Progenitor cell of endocrine pancreas (in vitro differentiated cells): ENCODE data around the gene ROR2. TPM values are rescaled to one million over a fixed set of nuclear protein-coding genes. Genes with fewer than 3 reads are reported as not detected.

Experiments used
- DNase-seq: peaks from one replicate; pipeline ENCODE4 v3.0.0; 2021; ENCODE audit warnings: low spot score; ENCODE audit not compliant: unreplicated experiment
- H3K27ac Mint-ChIP-seq: 2 replicates; pipeline ENCODE4 v1.8.0; 2021; ENCODE audit warnings: mild to moderate bottlenecking, moderate library complexity, mixed read lengths
- H3K27me3 Mint-ChIP-seq: 2 replicates; pipeline ENCODE4 v1.8.0; 2021; ENCODE audit warnings: mixed read lengths
- H3K36me3 Mint-ChIP-seq: 2 replicates; pipeline ENCODE4 v1.8.0; 2022; ENCODE audit warnings: mixed read lengths; ENCODE audit not compliant: insufficient read depth
- H3K4me1 Mint-ChIP-seq: 2 replicates; pipeline ENCODE4 v1.8.0; 2021; ENCODE audit warnings: low read depth, mixed read lengths
- H3K4me3 Mint-ChIP-seq: 2 replicates; pipeline ENCODE4 v1.8.0; 2021; ENCODE audit warnings: low read depth, mild to moderate bottlenecking, moderate library complexity, mixed read lengths
- H3K9me3 Mint-ChIP-seq: 2 replicates; pipeline ENCODE4 v1.8.0; 2021; ENCODE audit warnings: low read depth, mixed read lengths
- total RNA-seq: library from RNA; stranded (reverse); gene quantifications from 2 replicates; pipeline ENCODE4 v1.2.1, GENCODE V29; 2021
- TF ChIP-seq, protein P1 (sequence below): fragments of 200-600 bp; sonication (generic); IDR thresholded peaks from one replicate; pipeline ENCODE4 v1.5.0; 2021; ENCODE audit warnings: antibody characterized with exemption, mild to moderate bottlenecking; ENCODE audit not compliant: unreplicated experiment

The ROR2 gene
- total RNA-seq, 1 donor from 2014 or later, result 23.6 TPM

DNA sequence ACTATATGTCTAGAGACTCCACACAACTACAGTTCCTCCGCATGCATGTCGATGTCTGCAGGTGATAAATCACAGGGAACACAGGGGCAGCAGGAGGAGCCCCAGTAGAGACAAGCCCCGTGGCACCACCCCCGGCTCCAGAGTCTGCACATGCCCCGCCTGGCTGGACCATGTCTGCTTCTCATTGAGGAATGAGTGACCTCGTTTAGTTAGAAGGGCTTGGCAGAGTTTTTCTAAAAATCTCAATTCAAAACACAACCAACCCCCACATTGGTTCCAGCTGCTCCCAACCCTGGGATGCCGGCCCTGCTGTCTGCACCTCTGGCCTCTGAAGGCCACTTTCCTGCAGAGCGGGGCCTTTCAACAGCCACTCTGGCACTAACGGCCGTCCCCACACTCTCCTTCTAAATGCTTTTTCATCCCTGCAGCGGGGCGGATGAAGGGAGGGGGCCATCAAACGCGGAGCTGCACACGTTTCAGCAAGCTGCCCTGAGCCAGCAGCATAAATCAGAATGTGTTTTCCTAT is 106.3 kb downstream of the ROR2 start:
- H3K9me3 Mint-ChIP-seq, result no peaks in the 10 kb centered on the region
- DNase-seq, result no peak
- TF ChIP-seq, protein P1, sequence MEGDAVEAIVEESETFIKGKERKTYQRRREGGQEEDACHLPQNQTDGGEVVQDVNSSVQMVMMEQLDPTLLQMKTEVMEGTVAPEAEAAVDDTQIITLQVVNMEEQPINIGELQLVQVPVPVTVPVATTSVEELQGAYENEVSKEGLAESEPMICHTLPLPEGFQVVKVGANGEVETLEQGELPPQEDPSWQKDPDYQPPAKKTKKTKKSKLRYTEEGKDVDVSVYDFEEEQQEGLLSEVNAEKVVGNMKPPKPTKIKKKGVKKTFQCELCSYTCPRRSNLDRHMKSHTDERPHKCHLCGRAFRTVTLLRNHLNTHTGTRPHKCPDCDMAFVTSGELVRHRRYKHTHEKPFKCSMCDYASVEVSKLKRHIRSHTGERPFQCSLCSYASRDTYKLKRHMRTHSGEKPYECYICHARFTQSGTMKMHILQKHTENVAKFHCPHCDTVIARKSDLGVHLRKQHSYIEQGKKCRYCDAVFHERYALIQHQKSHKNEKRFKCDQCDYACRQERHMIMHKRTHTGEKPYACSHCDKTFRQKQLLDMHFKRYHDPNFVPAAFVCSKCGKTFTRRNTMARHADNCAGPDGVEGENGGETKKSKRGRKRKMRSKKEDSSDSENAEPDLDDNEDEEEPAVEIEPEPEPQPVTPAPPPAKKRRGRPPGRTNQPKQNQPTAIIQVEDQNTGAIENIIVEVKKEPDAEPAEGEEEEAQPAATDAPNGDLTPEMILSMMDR, result no peak
- peaks cover 15% of the 10 kb centered on the region for H3K4me1 Mint-ChIP-seq
- H3K4me3 Mint-ChIP-seq, result no peak overlapping the region
- H3K36me3 Mint-ChIP-seq, result no peaks in the 10 kb centered on the region
- H3K27ac Mint-ChIP-seq, result peak overlapping the region; percentile 75
- no peaks in the 10 kb centered on the region for H3K27me3 Mint-ChIP-seq

DNA sequence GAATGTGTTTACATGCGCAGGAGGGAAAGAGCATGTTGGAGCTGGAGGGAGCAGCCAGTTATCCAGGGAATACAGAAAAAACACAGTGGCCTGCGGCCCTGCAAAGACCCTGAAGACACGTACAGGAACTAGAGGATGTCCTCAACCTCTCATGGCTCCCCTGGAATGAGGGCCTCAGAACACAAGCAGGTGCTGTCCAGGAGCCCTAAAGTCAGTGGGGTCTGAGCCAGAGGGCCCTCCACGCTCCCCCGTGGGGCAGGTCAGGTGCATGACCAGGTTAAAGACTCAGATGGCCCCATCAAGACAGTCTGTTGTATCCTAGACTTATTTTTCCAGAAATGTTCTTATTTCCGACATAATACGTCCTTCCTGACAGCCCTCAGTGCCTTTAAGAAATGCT is 106.9 kb downstream of the ROR2 start:
- Mint-ChIP-seq H3K27me3 (no peaks in the 10 kb centered on the region), H3K4me1 (peaks cover 21% of the 10 kb centered on the region), H3K9me3 (no peaks in the 10 kb centered on the region), H3K27ac (peak overlapping the region; percentile 75), H3K36me3 (no peaks in the 10 kb centered on the region), H3K4me3 (no peak overlapping the region)
- no peak for DNase-seq
- TF ChIP-seq, protein P1, result no peak

DNA sequence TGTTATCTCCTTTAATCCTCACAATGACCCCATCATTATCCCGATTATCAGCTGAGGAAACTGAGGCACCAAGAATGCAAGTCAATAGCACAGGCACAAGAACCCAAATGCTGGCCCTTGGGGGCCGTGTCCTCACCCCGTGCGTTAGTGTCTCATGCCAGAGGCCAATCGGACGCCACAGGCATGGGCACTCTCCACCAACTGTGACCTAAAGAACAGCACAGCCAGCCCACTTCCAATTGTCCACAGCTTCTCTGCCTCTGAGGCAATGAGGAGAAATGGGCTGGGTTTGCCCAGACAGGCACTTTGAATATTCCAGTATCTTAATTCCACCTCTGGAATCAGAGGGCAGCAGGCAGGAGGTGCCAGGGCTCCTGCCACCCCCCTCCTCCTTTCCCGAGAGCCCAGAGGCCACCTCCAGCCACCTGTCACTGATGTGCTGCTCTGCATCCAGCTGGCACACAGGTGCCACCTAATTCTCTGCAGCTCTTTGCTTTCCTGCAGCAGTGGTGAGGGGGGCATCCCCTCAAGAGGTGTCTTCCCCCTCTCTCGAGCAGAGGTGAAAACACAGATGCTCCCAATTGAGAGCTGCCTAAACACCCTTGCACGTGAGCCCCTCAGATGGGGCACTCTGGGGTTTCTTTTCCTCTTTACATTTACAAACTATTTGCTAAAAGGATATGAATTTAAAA is 107.5 kb downstream of the ROR2 start:
- TF ChIP-seq, protein P1, result no peak
- no peaks in the 10 kb centered on the region for H3K27me3 Mint-ChIP-seq
- no peak overlapping the region for H3K27ac Mint-ChIP-seq
- H3K4me1 Mint-ChIP-seq, result peaks cover 24% of the 10 kb centered on the region
- no peaks in the 10 kb centered on the region for H3K36me3 Mint-ChIP-seq
- H3K9me3 Mint-ChIP-seq, result no peaks in the 10 kb centered on the region
- DNase-seq, result no peak
- H3K4me3 Mint-ChIP-seq, result no peak overlapping the region

DNA sequence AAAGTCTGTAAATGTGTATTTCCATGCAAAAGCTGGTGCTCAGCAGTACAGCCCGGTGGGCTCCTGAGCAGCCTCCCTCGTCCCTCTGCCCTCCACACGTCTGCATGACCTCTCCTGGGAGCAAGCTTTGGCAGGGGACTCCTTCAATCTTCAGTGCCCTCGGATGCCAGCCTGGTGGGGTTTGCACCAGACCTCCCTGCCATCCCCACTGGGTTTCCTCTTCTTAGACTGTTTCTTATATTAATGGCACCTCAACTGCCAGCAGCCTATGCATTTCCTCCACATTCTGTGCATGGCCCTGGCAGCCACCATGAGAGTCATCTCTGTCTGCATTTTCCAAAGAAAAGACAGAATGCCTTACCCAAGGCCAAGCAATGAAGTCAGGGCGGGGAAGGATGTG is 108.4 kb downstream of the ROR2 start:
- no peaks in the 10 kb centered on the region for H3K27me3 Mint-ChIP-seq
- TF ChIP-seq, protein P1, result no peak
- no peak for DNase-seq
- H3K4me3 Mint-ChIP-seq, result no peak overlapping the region
- no peak overlapping the region for H3K27ac Mint-ChIP-seq
- H3K9me3 Mint-ChIP-seq, result no peaks in the 10 kb centered on the region
- peaks cover 24% of the 10 kb centered on the region for H3K4me1 Mint-ChIP-seq
- no peaks in the 10 kb centered on the region for H3K36me3 Mint-ChIP-seq

DNA sequence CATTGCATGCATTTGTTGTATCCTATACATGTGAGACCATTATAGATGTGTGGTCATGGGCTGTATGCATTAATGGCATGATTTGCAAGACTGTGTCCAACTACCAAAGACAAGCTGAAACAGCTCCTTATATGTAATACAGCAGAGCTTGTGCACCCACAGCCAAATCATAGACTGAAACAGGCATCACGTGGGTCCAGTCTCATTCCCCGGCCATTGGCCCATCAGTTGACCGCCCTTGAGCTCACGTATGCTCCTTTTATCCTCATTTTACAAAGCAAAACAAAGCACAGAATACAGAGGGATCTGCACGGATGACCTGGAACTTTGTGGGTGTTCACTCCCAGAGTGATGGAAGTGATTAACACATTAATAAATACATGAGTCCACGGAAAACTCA is 109.1 kb downstream of the ROR2 start:
- H3K27me3 Mint-ChIP-seq, result no peaks in the 10 kb centered on the region
- no peaks in the 10 kb centered on the region for H3K9me3 Mint-ChIP-seq
- DNase-seq, result no peak
- H3K36me3 Mint-ChIP-seq, result no peaks in the 10 kb centered on the region
- TF ChIP-seq, protein P1, result no peak
- H3K27ac Mint-ChIP-seq, result no peak overlapping the region
- H3K4me1 Mint-ChIP-seq, result peaks cover 24% of the 10 kb centered on the region
- no peak overlapping the region for H3K4me3 Mint-ChIP-seq
